HEK293 (cell line): Measurements from ENCODE around the gene LARGE1.

ENCODE experiments used
- BCL6B ChIP-seq: fragments of 450-650 bp; formaldehyde crosslinking; IDR thresholded peaks from 2 replicates; pipeline ENCODE4 v1.5.1; 2017; ENCODE audit warnings: missing biosample characterization, missing genetic modification characterization
- PRDM4 ChIP-seq: fragments of 450-650 bp; formaldehyde crosslinking; IDR thresholded peaks from 2 replicates; pipeline ENCODE4 v1.5.1; 2017; ENCODE audit warnings: missing biosample characterization, missing genetic modification characterization
- REST ChIP-seq: fragments of 450-650 bp; formaldehyde crosslinking; IDR thresholded peaks from 2 replicates; pipeline ENCODE4 v1.5.1; 2016; ENCODE audit warnings: missing biosample characterization, missing genetic modification characterization
- ZNF202 ChIP-seq: fragments of 450-650 bp; formaldehyde crosslinking; IDR thresholded peaks from 2 replicates; pipeline ENCODE4 v1.5.1; 2016; ENCODE audit warnings: missing biosample characterization, missing genetic modification characterization, borderline replicate concordance
- ZNF23 ChIP-seq: fragments of 450-650 bp; formaldehyde crosslinking; IDR thresholded peaks from 2 replicates; pipeline ENCODE4 v1.5.1; 2016; ENCODE audit warnings: missing biosample characterization, missing genetic modification characterization, borderline replicate concordance
- ZNF274 ChIP-seq, 2 experiments: fragments of 200-500 bp in 1 of 2; fragments of 450-650 bp in 1 of 2; sonication (Bioruptor generic) in 1 of 2; formaldehyde crosslinking in 1 of 2; IDR thresholded peaks; 2 replicates each; pipeline versions ENCODE4 v1.5.1 to v1.6.1; 2014 to 2016; ENCODE audit warnings: borderline replicate concordance in 1 of 2, inconsistent platforms in 1 of 2, low read length in 1 of 2, missing biosample characterization in 1 of 2, missing genetic modification characterization in 1 of 2
- ZNF280D ChIP-seq: fragments of 450-650 bp; formaldehyde crosslinking; IDR thresholded peaks from 2 replicates; pipeline ENCODE4 v1.5.1; 2016; ENCODE audit warnings: missing biosample characterization, missing genetic modification characterization
- ZNF354C ChIP-seq: fragments of 450-650 bp; formaldehyde crosslinking; IDR thresholded peaks from 2 replicates; pipeline ENCODE4 v1.5.1; 2016; ENCODE audit warnings: missing biosample characterization, missing genetic modification characterization, low read depth, borderline replicate concordance
- ZNF530 ChIP-seq: fragments of 450-650 bp; formaldehyde crosslinking; IDR thresholded peaks from 2 replicates; pipeline ENCODE4 v1.5.1; 2016; ENCODE audit warnings: low read depth, missing biosample characterization, missing genetic modification characterization
- TF ChIP-seq, protein P1 (sequence below): fragments of 450-650 bp; formaldehyde crosslinking; IDR thresholded peaks from 2 replicates; pipeline ENCODE4 v1.5.1; 2016; ENCODE audit warnings: missing biosample characterization, missing genetic modification characterization
- TF ChIP-seq, protein P2 (sequence below): fragments of 450-650 bp; formaldehyde crosslinking; IDR thresholded peaks from 2 replicates; pipeline ENCODE4 v1.5.1; 2016; ENCODE audit warnings: missing biosample characterization, missing genetic modification characterization

DNA sequence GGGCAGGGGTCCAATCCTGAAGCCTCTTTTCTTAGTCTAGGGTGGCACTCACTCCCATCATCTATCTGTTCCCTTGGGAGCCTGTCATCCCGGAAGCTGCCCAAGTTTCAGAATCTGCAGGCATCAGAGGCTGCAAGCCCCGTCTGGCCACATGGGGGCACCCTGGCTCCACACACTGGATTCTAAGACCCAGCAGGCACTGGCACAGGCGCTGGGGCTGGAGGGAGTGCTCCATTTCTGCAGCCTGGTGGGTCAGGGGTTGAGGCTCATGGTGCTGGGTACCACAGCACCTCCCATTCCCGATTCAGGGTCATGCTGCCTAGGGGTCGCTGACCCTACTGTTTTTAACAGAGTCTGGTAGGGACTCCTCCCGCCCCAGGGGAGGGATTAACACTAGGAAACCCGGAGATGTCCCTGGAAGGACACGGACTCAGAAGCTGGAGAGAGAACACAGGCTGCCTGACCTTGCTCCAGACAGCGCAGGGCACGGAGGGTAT lies 618.2 kb downstream of the LARGE1 start:
- TF ChIP-seq ZNF202 (tag by site-specific recombination) (no peak), BCL6B (no peak), ZNF280D (tag by site-specific recombination) (no peak), PRDM4 (tag by site-specific recombination) (no peak), ZNF274 (IDR thresholded peaks at IDR 0.05; ENCODE audit: low read length) (no peak), ZNF274 (tag by site-specific recombination; IDR thresholded peaks at IDR 0.05; ENCODE audit: borderline replicate concordance) (no peak), REST (tag by site-specific recombination) (no peak), ZNF530 (tag by site-specific recombination) (no peak), ZNF23 (no peak), ZNF354C (tag by site-specific recombination) (no peak)
- TF ChIP-seq, protein P1, sequence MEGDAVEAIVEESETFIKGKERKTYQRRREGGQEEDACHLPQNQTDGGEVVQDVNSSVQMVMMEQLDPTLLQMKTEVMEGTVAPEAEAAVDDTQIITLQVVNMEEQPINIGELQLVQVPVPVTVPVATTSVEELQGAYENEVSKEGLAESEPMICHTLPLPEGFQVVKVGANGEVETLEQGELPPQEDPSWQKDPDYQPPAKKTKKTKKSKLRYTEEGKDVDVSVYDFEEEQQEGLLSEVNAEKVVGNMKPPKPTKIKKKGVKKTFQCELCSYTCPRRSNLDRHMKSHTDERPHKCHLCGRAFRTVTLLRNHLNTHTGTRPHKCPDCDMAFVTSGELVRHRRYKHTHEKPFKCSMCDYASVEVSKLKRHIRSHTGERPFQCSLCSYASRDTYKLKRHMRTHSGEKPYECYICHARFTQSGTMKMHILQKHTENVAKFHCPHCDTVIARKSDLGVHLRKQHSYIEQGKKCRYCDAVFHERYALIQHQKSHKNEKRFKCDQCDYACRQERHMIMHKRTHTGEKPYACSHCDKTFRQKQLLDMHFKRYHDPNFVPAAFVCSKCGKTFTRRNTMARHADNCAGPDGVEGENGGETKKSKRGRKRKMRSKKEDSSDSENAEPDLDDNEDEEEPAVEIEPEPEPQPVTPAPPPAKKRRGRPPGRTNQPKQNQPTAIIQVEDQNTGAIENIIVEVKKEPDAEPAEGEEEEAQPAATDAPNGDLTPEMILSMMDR: peak; percentile 75
- TF ChIP-seq, protein P2, sequence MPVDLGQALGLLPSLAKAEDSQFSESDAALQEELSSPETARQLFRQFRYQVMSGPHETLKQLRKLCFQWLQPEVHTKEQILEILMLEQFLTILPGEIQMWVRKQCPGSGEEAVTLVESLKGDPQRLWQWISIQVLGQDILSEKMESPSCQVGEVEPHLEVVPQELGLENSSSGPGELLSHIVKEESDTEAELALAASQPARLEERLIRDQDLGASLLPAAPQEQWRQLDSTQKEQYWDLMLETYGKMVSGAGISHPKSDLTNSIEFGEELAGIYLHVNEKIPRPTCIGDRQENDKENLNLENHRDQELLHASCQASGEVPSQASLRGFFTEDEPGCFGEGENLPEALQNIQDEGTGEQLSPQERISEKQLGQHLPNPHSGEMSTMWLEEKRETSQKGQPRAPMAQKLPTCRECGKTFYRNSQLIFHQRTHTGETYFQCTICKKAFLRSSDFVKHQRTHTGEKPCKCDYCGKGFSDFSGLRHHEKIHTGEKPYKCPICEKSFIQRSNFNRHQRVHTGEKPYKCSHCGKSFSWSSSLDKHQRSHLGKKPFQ (tag by site-specific recombination): no peak
